ENCODE results near the gene TIMP2.
A peak's percentile ranks its signal among the peaks of the same experiment; 100 is the strongest.

DNA sequence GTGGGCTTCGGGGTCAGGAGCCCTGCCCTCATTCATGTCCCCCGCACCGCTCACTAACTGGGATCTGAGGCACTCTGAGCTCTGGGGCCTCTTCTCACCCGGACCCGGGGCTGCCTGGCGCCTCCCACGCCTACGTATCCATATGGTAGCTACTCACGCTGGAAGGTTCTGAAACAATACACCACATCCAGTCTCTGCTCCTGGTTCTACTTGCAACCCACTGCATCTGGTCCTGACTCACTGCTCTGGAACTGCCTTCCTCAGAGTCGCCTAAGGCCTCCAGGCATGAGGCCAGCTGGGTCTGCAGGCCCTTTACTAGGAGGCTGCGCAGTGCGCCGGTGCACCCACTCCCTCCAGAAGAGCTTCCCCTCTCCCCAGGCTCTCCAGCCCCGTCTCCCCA, 102.6 kb downstream of the TIMP2 start:
- TF ChIP-seq POLR2A (IDR thresholded peaks at IDR 0.05; ENCODE audit: low read depth, low read length), result no peak
- no peak for TF ChIP-seq TAF1 (IDR thresholded peaks at IDR 0.05; ENCODE audit: borderline replicate concordance, low read depth, low read length)
- TF ChIP-seq POLR2AphosphoS5 (IDR thresholded peaks at IDR 0.05; ENCODE audit: low read depth, low read length), result 0 out of 2 replicates have a peak, but pooled peaks have one; percentile 13
